HG03378 (cell line): ENCODE results near the gene CPNE7.

Experiments
- ATAC-seq: cut with Tn5 transposase; IDR thresholded peaks from one replicate; pipeline ENCODE4 v1.9.1; 2021; ENCODE audit warnings: mild to moderate bottlenecking, moderate library complexity; ENCODE audit not compliant: unreplicated experiment

CPNE7 gene

DNA sequence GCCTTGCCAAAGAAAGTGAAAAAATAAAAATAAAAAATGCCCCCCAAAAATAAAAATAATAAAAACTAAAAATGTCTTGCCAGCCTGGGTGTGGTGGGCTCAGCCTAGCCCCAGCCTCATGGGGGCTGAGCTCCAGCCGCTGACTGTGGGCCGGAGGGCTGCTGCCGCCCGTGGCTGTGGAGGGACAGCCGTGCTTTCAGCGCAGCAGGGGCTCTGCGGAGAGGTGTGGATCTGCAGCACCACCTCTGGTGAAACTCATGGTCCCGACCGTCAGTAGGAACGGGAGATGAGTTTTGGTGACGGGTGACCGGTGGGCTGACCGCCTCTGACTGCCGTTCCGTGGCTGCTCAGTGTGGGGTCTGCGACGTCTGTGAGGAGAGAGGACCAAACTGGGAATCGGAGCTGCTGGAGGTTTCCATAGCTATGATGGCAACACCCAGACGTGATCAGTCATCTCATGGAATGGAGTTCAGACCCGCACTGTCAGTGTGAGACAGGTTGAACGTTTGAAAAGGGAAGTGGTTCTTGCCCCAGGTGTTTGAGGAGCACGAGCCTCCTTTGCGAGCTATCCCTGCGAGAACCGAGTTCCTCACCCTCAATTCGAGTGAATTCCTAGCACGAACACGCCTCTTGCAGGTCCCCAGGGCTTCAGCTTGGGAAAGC, 27.1 kb upstream of the CPNE7 start:
- ATAC-seq = no peak

DNA sequence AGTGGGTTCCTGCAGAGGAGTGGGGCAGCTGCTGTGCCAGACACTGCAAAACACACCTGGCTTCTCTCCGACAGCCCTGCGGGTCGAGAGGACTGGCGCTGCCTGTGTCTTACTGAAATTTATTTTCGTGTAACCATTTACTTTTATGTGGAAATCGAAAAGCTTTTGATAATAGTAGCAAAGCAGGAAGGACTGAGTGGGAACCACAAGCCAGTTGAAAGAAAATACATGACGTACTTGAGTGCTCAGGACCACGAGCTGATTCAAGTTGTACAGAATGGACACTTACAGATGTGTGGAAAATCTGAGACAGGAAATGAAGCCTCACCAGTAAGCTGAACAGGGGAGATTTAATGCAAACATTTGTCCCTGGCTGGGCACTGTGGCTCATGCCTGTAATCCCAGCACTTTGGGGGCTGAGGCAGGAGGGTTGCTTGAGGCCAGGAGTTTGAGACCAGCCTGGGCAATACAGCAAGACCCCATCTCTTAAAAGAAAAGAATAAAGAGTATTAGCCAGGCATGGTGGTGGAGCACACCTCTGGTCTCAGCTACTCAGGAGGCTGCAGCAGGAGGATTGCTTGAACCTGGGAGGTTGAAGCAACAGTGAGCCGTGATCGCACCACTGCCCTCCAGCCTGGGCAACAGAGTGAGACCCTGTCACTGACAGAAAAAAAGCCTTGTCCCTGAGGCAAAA, 26.4 kb upstream of the CPNE7 start:
- no peak for ATAC-seq

DNA sequence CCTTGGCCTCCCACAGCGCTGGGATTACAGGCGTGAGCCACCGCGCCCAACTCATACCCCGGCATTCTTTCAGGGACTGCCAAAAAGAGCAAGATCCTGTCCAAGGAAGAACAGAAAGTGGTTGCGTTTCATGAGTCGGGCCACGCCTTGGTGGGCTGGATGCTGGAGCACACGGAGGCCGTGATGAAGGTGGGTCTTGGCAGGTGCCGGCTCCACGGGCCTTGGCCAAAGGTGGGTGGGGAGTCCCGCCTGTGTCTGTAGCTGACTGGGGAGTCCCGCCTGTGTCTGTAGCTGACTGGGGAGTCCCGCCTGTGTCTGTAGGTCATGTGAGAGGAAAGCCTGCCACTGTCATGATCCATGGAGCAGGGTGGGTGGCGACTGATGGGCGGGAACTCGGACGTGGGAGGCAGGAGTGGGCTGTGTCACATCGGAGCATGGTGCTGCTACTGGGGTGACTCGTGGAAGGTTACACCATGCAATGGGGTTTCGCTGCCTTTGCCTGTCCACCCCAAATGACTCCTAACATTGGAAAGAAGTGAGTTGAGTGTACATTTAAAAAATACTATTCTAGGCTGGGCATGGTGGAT, 25.0 kb upstream of the CPNE7 start:
- no peak for ATAC-seq

DNA sequence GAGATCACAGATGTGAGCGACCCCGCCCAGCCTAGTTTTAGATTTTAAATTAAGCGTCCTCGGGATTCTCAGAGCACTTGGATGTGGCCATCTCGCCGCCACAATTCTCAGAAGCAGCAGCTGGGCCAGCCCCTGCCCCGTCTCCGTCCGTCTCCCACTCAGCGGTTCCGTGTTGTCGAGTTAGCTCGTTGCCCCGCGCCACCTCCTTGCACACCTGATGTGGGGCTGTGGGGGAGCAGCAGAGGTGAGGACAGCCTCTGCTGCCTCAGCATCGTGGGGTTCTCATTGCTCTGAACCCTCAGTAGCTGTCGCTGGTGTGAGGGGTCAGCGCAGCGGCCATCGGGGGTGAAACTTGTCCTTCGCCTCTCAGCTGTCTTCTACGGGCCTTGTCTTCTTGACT, 23.2 kb upstream of the CPNE7 start:
- ATAC-seq = no peak

DNA sequence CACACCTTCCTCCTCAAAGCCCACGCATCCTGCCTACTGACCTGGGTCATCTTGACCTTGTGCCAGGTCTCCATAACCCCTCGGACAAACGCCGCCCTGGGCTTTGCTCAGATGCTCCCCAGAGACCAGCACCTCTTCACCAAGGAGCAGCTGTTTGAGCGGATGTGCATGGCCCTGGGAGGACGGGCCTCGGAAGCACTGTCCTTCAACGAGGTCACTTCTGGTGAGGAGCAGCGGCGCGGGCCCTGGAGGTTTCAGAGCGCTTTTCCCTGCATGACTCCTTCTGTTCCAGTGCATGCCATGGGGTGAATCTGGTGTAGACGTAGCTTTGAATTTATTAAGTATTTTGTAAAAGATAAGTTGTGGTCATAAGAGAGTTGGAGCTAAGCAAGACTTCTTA, 22.6 kb upstream of the CPNE7 start:
- ATAC-seq = no peak

DNA sequence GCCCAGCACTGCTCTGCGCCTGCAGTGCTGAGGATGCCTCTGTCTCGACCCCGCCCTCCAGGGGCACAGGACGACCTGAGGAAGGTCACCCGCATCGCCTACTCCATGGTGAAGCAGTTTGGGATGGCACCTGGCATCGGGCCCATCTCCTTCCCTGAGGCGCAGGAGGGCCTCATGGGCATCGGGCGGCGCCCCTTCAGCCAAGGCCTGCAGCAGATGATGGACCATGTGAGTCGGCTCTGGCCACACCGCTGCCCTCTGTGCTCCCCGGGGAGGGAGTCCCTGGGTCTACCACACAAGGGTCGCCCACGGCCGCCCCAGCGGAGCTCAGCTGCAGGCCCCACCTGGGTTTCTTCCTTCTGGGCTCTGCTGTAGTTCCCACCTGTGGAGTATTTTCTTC, 21.8 kb upstream of the CPNE7 start:
- ATAC-seq = no peak

DNA sequence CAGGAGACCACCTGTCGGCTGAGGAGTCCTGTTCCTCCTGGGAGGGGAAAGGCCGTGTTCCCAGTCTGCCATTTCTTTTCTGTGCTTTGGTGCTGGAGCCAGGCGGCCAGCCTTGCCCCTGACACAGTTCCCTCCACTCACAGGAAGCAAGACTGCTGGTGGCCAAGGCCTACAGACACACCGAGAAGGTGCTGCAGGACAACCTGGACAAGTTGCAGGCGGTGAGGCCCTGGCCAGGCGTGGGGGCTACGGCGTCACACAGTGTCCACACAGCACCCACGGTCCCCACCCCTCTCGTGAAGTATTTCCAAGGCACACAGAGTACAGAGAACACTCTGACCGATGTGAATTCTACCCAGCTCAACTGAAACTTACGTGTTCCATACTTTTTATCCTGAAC, 21.2 kb upstream of the CPNE7 start:
- ATAC-seq = no peak

DNA sequence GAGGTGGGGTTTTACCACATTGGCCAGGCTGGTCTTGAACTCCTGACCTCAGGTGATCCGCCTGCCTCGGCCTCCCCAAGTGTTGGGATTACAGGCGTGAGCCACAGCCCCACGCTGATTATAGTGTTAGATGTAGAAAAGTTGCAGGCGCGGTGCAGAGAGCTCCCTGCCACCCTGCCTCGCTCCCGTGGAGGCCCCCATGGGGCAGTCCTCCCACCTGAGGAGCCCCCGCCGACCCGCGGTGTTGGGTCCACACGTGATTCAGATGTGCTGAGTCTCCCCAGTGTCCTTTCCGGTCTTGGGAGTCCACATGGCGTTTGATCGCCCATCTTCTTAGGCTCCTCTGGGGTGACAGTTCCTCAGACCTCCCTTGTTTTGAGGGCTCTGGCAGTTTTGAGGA, 20.3 kb upstream of the CPNE7 start:
- no peak for ATAC-seq

DNA sequence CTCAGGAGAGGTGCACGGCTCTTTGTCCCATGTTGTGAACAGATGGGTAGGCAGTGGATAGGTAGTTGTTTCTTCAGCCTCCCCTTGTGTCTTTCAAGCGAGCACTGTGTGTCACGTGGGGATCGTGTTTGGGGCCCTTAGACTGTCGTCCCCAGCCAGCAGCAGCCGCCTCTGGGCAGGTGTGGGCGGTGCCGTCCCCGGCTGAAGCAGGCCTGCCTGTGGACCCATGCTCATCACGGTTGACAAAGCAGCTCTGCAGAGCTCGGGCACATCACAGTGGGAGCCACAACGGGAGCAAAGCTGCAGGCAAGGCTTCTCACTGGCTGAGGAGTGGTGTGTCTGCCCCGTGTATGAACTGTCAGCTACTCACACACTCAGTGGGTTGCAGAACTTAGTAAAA, 19.8 kb upstream of the CPNE7 start:
- no peak for ATAC-seq

DNA sequence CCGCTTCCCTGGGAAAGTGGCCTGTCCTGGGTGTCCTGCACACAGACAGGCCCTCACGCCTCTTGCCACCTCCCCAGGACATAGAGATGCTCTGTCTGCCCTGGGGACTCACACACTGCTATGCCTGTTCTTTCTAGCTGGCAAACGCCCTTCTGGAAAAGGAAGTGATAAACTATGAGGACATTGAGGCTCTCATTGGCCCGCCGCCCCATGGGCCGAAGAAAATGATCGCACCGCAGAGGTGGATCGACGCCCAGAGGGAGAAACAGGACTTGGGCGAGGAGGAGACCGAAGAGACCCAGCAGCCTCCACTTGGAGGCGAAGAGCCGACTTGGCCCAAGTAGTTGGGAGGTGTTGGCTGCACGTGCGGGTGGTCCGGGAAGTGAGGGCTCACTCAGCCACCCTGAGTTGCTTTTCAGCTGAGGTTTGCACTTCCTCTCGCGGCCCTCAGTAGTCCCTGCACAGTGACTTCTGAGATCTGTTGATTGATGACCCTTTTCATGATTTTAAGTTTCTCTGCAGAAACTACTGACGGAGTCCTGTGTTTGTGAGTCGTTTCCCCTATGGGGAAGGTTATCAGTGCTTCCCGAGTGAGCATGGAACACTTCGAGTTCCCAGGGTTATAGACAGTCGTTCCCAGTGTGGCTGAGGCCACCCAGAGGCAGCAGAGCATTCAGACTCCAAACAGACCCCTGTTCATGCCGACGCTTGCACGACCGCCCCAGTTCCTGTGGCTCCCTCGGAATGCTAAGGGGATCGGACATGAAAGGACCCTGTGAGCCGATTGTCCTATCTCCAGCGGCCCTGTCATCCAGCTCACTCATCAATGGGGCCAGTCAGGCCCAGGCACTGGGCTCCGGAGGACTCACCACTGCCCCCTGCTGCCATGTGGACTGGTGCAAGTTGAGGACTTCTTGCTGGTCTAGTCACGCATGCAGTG, 18.5 kb upstream of the CPNE7 start:
- peak; percentile 38 for ATAC-seq

DNA sequence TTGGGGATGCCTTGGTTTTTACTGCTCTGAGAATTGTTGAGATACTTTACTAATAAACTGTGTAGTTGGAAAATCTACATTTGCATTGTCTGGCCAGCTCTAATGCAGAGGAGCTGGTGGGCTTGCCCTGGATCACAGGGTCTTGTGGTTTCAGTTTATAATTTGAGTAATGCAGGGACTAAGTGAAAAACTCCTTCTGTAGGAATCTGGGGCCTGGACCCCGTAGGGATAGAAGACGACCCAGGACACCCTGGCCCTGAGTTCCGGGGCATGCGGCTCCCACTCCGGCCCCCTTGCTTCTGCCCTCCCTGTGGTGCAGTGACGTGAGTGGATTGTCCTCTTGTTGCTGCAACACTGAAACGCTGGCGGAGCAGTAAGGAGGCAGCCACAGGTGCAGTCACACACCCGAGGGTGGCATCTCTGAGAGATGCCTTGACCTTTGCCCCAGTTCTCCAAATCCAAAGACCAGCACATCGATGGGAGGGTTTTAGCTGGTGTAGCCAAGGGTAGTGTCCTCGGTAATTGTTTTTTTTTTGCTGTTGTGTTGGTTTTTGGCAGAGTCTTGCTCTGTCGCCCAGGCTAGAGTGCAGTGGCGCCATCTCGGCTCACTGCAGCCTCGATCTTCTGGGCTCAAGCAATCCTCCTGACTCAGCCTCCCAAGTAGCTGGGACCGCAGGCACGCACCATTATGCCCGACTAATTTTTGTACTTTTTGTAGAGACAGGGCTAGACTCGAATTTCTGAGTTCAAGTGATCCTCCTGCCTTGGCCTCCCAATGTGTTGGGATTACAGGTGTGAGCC, 17.7 kb upstream of the CPNE7 start:
- ATAC-seq = no peak

DNA sequence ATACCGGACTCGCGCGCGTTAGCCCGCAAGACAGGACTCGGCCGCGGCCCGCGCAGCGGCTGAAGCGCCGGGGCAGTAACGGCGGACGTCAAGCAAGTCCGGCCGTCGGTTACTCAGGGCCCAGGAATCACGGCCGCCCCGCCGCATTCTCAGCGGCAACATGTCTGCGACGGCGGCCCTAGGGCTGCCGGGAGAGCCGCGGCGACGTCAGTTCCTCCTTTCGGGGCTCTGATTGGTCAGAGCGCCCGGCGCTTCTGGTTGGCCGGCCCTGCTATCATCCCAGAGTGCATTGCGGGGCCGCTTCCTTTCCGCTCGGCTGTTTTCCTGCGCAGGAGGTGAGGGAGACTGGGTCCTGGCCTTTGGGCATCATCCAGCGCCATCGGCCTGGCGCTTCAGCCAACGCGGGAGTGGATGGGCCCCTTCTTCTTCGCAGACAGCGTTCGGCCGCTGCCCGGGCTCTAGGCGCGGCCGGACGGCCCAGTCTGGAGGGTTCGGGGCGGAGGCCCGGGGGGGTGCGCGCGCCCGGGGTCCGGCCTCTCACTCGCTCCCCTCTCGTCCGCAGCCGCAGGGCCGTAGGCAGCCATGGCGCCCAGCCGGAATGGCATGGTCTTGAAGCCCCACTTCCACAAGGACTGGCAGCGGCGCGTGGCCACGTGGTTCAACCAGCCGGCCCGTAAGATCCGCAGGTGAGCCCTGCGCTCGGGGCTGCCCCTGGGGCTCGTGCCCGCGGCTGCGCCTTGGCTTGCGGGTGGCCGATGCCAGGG, 15.0 kb upstream of the CPNE7 start, which contains the start of gene RPL13:
RPL13 (plus strand) TSS at position 305 of the 764 bp plus-strand sequence; CDS start at position 583, 278 bp downstream.
- ATAC-seq = peak; percentile 49

DNA sequence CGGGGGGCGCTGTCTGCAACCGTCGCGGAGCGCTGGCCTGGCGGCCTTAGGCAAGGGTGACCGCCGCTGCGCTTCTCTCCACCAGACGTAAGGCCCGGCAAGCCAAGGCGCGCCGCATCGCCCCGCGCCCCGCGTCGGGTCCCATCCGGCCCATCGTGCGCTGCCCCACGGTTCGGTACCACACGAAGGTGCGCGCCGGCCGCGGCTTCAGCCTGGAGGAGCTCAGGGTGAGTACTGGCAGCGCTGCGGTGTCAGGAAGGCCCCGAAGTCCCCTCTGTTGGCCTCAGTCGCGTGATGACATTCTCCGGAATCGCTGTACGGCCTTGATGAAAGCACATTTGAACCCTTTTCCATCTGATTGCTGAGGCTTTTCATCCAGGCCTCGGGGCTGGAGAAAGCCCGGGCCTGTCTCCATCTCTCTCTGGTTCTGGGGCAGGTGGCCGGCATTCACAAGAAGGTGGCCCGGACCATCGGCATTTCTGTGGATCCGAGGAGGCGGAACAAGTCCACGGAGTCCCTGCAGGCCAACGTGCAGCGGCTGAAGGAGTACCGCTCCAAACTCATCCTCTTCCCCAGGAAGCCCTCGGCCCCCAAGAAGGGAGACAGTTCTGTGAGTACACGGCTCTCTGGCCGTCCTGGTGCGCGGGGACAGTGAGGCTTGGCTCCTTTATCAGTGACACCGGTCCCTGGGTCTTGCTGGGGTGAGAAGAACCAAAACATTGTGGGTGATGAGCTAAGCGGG, 14.2 kb upstream of the CPNE7 start:
- ATAC-seq = no peak

DNA sequence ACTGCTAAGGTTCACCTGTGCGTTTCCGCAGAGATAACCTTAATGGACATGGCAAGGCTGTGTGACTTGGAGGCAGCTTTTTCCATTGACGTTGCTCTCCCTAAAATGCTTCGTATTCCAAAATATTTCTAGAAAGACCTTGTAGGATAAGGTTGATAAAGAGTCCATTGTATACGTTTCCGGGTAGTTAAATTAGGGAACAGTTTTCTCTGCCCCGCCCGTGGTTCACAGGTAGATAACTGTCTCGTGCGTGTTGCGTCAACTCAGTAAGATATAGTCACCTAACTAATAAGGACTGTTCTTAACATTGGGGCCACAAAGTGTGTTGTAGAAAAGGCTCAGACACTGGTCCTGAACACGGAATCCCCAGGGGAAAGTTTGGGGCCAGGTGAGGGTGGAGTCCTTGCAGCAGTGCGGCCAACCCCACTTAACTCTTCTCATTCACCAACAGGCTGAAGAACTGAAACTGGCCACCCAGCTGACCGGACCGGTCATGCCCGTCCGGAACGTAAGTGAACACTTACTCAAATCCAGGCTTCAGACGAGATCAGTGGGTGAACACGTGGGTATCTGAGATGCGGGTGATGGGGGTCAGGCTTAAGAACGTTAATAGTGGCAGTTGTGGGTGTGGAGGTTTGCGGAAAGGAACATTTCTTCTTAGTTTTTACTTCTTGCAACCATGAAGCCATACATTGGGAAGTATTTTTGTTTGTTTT, 13.5 kb upstream of the CPNE7 start:
- ATAC-seq = no peak

DNA sequence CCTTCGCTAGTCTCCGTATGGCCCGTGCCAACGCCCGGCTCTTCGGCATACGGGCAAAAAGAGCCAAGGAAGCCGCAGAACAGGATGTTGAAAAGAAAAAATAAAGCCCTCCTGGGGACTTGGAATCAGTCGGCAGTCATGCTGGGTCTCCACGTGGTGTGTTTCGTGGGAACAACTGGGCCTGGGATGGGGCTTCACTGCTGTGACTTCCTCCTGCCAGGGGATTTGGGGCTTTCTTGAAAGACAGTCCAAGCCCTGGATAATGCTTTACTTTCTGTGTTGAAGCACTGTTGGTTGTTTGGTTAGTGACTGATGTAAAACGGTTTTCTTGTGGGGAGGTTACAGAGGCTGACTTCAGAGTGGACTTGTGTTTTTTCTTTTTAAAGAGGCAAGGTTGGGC, 12.6 kb upstream of the CPNE7 start:
- no peak for ATAC-seq

DNA sequence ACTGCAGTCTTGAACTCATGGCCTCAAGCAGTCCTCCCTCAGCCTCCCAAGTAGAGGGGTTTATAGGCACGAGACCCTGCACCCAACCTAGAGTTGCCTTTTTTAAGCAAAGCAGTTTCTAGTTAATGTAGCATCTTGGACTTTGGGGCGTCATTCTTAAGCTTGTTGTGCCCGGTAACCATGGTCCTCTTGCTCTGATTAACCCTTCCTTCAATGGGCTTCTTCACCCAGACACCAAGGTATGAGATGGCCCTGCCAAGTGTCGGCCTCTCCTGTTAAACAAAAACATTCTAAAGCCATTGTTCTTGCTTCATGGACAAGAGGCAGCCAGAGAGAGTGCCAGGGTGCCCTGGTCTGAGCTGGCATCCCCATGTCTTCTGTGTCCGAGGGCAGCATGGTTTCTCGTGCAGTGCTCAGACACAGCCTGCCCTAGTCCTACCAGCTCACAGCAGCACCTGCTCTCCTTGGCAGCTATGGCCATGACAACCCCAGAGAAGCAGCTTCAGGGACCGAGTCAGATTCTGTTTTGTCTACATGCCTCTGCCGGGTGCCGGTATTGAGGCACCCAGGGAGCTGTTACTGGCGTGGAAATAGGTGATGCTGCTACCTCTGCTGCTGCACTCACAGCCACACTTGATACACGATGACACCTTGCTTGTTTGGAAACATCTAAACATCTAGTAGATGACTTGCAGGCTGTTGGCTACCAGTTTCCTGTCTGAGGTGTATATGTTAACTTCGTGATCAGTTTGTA, 11.7 kb upstream of the CPNE7 start:
- ATAC-seq = no peak

DNA sequence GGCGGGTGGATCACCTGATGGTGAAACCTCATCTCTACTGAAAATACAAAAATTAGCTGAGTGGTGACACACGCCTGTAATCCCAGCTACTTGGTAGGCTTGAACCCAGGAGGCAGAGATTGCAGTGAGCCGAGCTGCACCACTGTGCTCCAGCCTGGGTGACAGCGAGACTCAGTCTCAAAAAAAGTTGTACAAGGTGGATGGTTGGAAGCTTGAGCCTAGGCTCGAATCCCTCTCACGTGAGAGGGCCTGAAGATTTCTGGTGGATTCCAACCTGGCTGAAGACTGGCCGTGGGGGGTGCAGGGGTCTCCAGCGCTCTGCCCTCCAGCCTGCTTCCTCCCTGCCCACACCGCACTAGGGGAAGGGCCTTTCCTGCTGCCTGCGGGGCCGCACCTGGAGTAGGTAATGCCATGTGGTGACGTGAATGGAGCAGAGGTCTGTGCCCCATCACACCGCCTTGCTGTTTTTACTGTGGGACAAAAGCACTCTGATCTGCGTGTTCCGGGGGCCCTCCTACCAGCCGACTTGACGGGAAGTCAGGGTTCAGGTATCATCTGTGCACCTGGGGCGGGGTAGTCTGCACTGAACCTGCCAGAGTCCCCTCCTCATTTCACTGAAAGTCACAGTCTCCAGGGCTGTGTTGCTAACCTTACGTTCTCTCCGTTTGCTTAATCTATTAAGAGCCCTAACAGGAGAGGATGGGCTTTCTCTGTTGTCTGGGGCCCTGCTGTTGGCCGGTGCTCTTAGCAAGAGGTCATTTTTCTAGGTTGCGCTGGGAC, 10.9 kb upstream of the CPNE7 start:
- no peak for ATAC-seq
